ENCODE data around the gene ASCC1.
"Not testable (repeated sequence)": the region's sequence is repeated elsewhere in the genome, so short reads cannot be mapped to it uniquely, and the experiment has no call there.

Gene ASCC1

GRCh38 chr10:72170263-72170662, 45.8 kb downstream of the ASCC1 start:
- no peak for DNase-seq (ENCODE audit: low spot score)

GRCh38 chr10:72167118-72167517, 49.0 kb downstream of the ASCC1 start:
- DNase-seq (ENCODE audit: low spot score), result no peak

GRCh38 chr10:72164617-72165016, 51.5 kb downstream of the ASCC1 start:
- no peak for DNase-seq (ENCODE audit: low spot score)

- no peak for DNase-seq (ENCODE audit: low spot score)
These were observed 53.1 kb downstream of the ASCC1 start for GRCh38 chr10:72162978-72163377.

GRCh38 chr10:72158176-72158575, 57.9 kb downstream of the ASCC1 start:
- DNase-seq (ENCODE audit: low spot score), result no peak

GRCh38 chr10:72156223-72156622, 59.9 kb downstream of the ASCC1 start:
- no peak for DNase-seq (ENCODE audit: low spot score)

- DNase-seq (ENCODE audit: low spot score), result no peak
These were observed 63.8 kb downstream of the ASCC1 start for GRCh38 chr10:72152286-72152685.

GRCh38 chr10:72150746-72151478, 65.2 kb downstream of the ASCC1 start:
- DNase-seq (ENCODE audit: low spot score), result not testable (repeated sequence)

- not testable (repeated sequence) for DNase-seq (ENCODE audit: low spot score)
These were observed 68.8 kb downstream of the ASCC1 start for GRCh38 chr10:72147324-72147584.

- DNase-seq (ENCODE audit: low spot score), result no peak
These were observed 69.3 kb downstream of the ASCC1 start for GRCh38 chr10:72146559-72147323.

- DNase-seq (ENCODE audit: low spot score), result peak; percentile 53
These were observed 70.0 kb downstream of the ASCC1 start for GRCh38 chr10:72146071-72146470.

- no peak for DNase-seq (ENCODE audit: low spot score)
These were observed 70.4 kb downstream of the ASCC1 start for GRCh38 chr10:72145657-72146056.

GRCh38 chr10:72140850-72141249, 75.2 kb downstream of the ASCC1 start:
- DNase-seq (ENCODE audit: low spot score), result no peak

GRCh38 chr10:72140174-72140573, 75.9 kb downstream of the ASCC1 start:
- DNase-seq (ENCODE audit: low spot score), result no peak

- DNase-seq (ENCODE audit: low spot score), result no peak
These were observed 78.5 kb downstream of the ASCC1 start for GRCh38 chr10:72137583-72137982.

- not testable (repeated sequence) for DNase-seq (ENCODE audit: low spot score)
These were observed 79.9 kb downstream of the ASCC1 start for GRCh38 chr10:72136225-72136624.

- no peak for DNase-seq (ENCODE audit: low spot score)
These were observed 81.0 kb downstream of the ASCC1 start for GRCh38 chr10:72134785-72135767.

GRCh38 chr10:72133517-72133916, 82.6 kb downstream of the ASCC1 start:
- no peak for DNase-seq (ENCODE audit: low spot score)

- no peak for DNase-seq (ENCODE audit: low spot score)
These were observed 83.2 kb downstream of the ASCC1 start for GRCh38 chr10:72132854-72133253.

- DNase-seq (ENCODE audit: low spot score), result no peak
These were observed 88.5 kb downstream of the ASCC1 start for GRCh38 chr10:72127571-72127970.

GRCh38 chr10:72126872-72127232, 89.2 kb downstream of the ASCC1 start:
- no peak for DNase-seq (ENCODE audit: low spot score)

GRCh38 chr10:72126184-72126871, 89.7 kb downstream of the ASCC1 start:
- no peak for DNase-seq (ENCODE audit: low spot score)

Measured in ecto neural progenitor cell (in vitro differentiated cells).